ENCODE measurements around the gene IL13RA1.
A peak's percentile ranks its signal among the peaks of the same experiment; 100 is the strongest.
"Not testable (repeated sequence)": the region's sequence is repeated elsewhere in the genome, so short reads cannot be mapped to it uniquely, and the experiment has no call there.

The IL13RA1 gene

GRCh38 chrX:118727686-118728339, 407 bp downstream of the IL13RA1 start:
- DNase-seq = peak in 10 of 51 donors; percentile 0 to 21 (median 4)

- no peak for DNase-seq
Observed at GRCh38 chrX:118729042-118729652, 1.7 kb downstream of the IL13RA1 start.

GRCh38 chrX:118730500-118731247, 3.3 kb downstream of the IL13RA1 start:
- no peak for DNase-seq

- DNase-seq = not testable (repeated sequence)
Observed at GRCh38 chrX:118732551-118732950, 5.1 kb downstream of the IL13RA1 start.

- DNase-seq = no peak
Observed at GRCh38 chrX:118734909-118735308, 7.5 kb downstream of the IL13RA1 start.

GRCh38 chrX:118736394-118737010, 9.1 kb downstream of the IL13RA1 start:
- no peak for DNase-seq

- no peak for DNase-seq
Observed at GRCh38 chrX:118739577-118739976, 12.2 kb downstream of the IL13RA1 start.

GRCh38 chrX:118740276-118740889, 13.0 kb downstream of the IL13RA1 start:
- DNase-seq = no peak

- DNase-seq = no peak
Observed at GRCh38 chrX:118742176-118742575, 14.8 kb downstream of the IL13RA1 start.

GRCh38 chrX:118745570-118745969, 18.2 kb downstream of the IL13RA1 start:
- DNase-seq = no peak

GRCh38 chrX:118751950-118752783, 24.8 kb downstream of the IL13RA1 start:
- no peak for DNase-seq

GRCh38 chrX:118755633-118756032, 28.2 kb downstream of the IL13RA1 start:
- DNase-seq = no peak

- no peak for DNase-seq
Observed at GRCh38 chrX:118756101-118756500, 28.7 kb downstream of the IL13RA1 start.

GRCh38 chrX:118758511-118758910, 31.1 kb downstream of the IL13RA1 start:
- DNase-seq = no peak

- DNase-seq = no peak
Observed at GRCh38 chrX:118760025-118760424, 32.6 kb downstream of the IL13RA1 start.

- no peak for DNase-seq
Observed at GRCh38 chrX:118761939-118762707, 34.7 kb downstream of the IL13RA1 start.

- DNase-seq = no peak
Observed at GRCh38 chrX:118763489-118763888, 36.1 kb downstream of the IL13RA1 start.

- no peak for DNase-seq
Observed at GRCh38 chrX:118764122-118764521, 36.7 kb downstream of the IL13RA1 start.

GRCh38 chrX:118770133-118770760, 42.8 kb downstream of the IL13RA1 start:
- peak in 1 of 51 donors; percentile 0 for DNase-seq

GRCh38 chrX:118772051-118772450, 44.6 kb downstream of the IL13RA1 start:
- DNase-seq = no peak
